Stimulated activated naive CD4-positive, alpha-beta T cell treated with Interleukin-2 at 50 U/mL for 16 hours (primary cell): Measurements from ENCODE around the gene CPPED1.
"Not testable (repeated sequence)": the region's sequence is repeated elsewhere in the genome, so short reads cannot be mapped to it uniquely, and the experiment has no call there.

ENCODE experiments used
- DNase-seq: peaks from one replicate; lab custom pipeline; 2025; lab: John Stamatoyannopoulos, UW

Gene CPPED1

GRCh38 chr16:12801511-12802042, 2.1 kb downstream of the CPPED1 start:
- DNase-seq = no peak

- DNase-seq = no peak
Observed at GRCh38 chr16:12800817-12801216, 2.9 kb downstream of the CPPED1 start.

GRCh38 chr16:12799996-12800395, 3.7 kb downstream of the CPPED1 start:
- DNase-seq = not testable (repeated sequence)

GRCh38 chr16:12798846-12799245, 4.8 kb downstream of the CPPED1 start:
- no peak for DNase-seq

GRCh38 chr16:12798171-12798570, 5.5 kb downstream of the CPPED1 start:
- DNase-seq = no peak

GRCh38 chr16:12796498-12796897, 7.2 kb downstream of the CPPED1 start:
- DNase-seq = no peak

GRCh38 chr16:12794486-12795387, 8.9 kb downstream of the CPPED1 start:
- no peak for DNase-seq

GRCh38 chr16:12793865-12794240, 9.8 kb downstream of the CPPED1 start:
- no peak for DNase-seq

- no peak for DNase-seq
Observed at GRCh38 chr16:12793120-12793864, 10.4 kb downstream of the CPPED1 start.

- not testable (repeated sequence) for DNase-seq
Observed at GRCh38 chr16:12792528-12792927, 11.2 kb downstream of the CPPED1 start.

- DNase-seq = no peak
Observed at GRCh38 chr16:12791340-12791739, 12.3 kb downstream of the CPPED1 start.

GRCh38 chr16:12788758-12789157, 14.9 kb downstream of the CPPED1 start:
- no peak for DNase-seq

- DNase-seq = no peak
Observed at GRCh38 chr16:12786081-12786480, 17.6 kb downstream of the CPPED1 start.

GRCh38 chr16:12784076-12784475, 19.6 kb downstream of the CPPED1 start:
- no peak for DNase-seq

GRCh38 chr16:12781777-12782176, 21.9 kb downstream of the CPPED1 start:
- DNase-seq = peak; percentile 40

- no peak for DNase-seq
Observed at GRCh38 chr16:12780467-12780866, 23.2 kb downstream of the CPPED1 start.

GRCh38 chr16:12778726-12779125, 25.0 kb downstream of the CPPED1 start:
- DNase-seq = no peak

GRCh38 chr16:12775656-12776236, 27.9 kb downstream of the CPPED1 start:
- DNase-seq = no peak

GRCh38 chr16:12773221-12773620, 30.5 kb downstream of the CPPED1 start:
- DNase-seq = no peak

GRCh38 chr16:12771341-12771798, 32.3 kb downstream of the CPPED1 start:
- DNase-seq = no peak

- no peak for DNase-seq
Observed at GRCh38 chr16:12769525-12769924, 34.2 kb downstream of the CPPED1 start.

GRCh38 chr16:12767897-12768296, 35.8 kb downstream of the CPPED1 start:
- no peak for DNase-seq
